Measurements from ENCODE around the gene NETO2.
"Not testable (repeated sequence)": the region's sequence is repeated elsewhere in the genome, so short reads cannot be mapped to it uniquely, and the experiment has no call there.

The NETO2 gene

DNA sequence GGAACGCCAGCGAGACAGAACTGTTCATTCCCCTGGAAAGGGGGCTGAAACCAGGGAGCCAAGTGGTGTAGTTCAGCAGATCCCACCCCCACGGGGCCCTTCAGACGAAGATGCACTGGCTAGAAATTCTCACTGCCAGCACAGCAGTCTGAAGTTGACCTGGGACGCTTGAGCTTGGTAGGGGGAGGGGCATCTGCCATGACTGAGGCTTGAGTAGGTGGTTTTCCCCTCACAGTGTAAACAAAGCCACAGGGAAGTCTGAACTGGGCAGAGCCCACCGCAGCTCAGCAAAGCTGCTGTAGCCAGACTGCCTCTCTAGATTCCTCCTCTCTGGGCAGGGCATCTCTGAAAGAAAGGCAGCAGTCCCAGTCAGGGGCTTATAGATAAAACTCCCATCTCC is 46.6 kb downstream of the NETO2 start:
- peaks cover 13% of the 10 kb centered on the region for H3K36me3 Mint-ChIP-seq (ENCODE audit: low read depth)
- not testable (repeated sequence) for H3K4me1 Mint-ChIP-seq (ENCODE audit: low read depth); H3K27me3 Mint-ChIP-seq (ENCODE audit: low read depth); H3K4me3 Mint-ChIP-seq; H3K27ac Mint-ChIP-seq; H3K9me3 Mint-ChIP-seq

DNA sequence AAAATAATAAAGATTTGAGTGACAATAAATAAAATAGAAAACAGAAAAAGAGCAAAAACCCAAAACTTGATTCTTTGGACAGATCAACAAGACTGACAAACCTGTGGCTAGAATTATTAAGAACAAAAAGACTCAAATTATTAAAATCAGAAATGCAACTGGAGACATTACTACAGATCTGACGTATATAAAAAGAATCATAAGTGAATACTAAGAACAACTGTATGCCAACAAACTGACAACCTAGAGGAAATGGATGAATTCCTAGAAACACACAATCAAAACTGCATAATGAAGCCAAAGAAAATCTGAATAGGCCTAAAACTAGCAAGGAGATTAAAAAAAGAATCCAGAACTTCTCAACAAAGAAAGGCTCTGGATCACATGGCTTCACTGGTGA is 47.4 kb downstream of the NETO2 start:
- Mint-ChIP-seq H3K4me1 (ENCODE audit: low read depth) (peaks cover 6% of the 10 kb centered on the region), H3K9me3 (no peaks in the 10 kb centered on the region), H3K36me3 (ENCODE audit: low read depth) (peaks cover 10% of the 10 kb centered on the region), H3K27ac (no peak overlapping the region), H3K27me3 (ENCODE audit: low read depth) (no peaks in the 10 kb centered on the region), H3K4me3 (no peak overlapping the region)

GRCh38 chr16:47084198-47084597 is 59.5 kb downstream of the NETO2 start:
- Mint-ChIP-seq H3K27me3 (ENCODE audit: low read depth) (no peaks in the 10 kb centered on the region), H3K4me1 (ENCODE audit: low read depth) (no peaks in the 10 kb centered on the region), H3K4me3 (no peak overlapping the region), H3K9me3 (no peaks in the 10 kb centered on the region), H3K27ac (no peak overlapping the region), H3K36me3 (ENCODE audit: low read depth) (no peaks in the 10 kb centered on the region)

- no peak overlapping the region for H3K27ac Mint-ChIP-seq
- peaks cover 2% of the 10 kb centered on the region for H3K36me3 Mint-ChIP-seq (ENCODE audit: low read depth)
- H3K27me3 Mint-ChIP-seq (ENCODE audit: low read depth): no peaks in the 10 kb centered on the region
- H3K9me3 Mint-ChIP-seq: no peaks in the 10 kb centered on the region
- H3K4me3 Mint-ChIP-seq: no peak overlapping the region
- H3K4me1 Mint-ChIP-seq (ENCODE audit: low read depth): no peaks in the 10 kb centered on the region
Measured at GRCh38 chr16:47082099-47082865, 61.5 kb downstream of the NETO2 start.

- peaks cover 2% of the 10 kb centered on the region for H3K36me3 Mint-ChIP-seq (ENCODE audit: low read depth)
- H3K4me3 Mint-ChIP-seq: no peak overlapping the region
- no peaks in the 10 kb centered on the region for H3K27me3 Mint-ChIP-seq (ENCODE audit: low read depth)
- no peaks in the 10 kb centered on the region for H3K9me3 Mint-ChIP-seq
- no peak overlapping the region for H3K27ac Mint-ChIP-seq
- H3K4me1 Mint-ChIP-seq (ENCODE audit: low read depth): no peaks in the 10 kb centered on the region
Measured at GRCh38 chr16:47081115-47081514, 62.6 kb downstream of the NETO2 start.

DNA sequence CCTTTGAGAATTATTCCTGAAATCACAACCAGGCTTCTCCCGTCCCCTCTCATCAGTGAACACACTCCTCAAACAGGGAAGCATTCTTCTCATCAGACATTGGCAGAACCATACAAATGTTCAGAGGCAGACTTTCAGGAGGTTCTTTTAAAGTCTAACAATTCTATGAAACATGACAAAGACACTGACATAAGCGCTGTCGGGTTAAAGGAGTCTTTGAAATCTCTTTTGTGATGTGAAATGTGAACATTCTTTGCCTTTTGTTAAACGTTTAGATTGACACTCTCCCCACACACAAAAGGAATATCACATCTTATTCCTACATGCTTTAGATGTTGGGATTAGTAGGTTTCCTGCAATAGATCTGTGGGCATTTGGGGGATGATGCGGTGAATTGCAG is 63.9 kb downstream of the NETO2 start:
- H3K27me3 Mint-ChIP-seq (ENCODE audit: low read depth): no peaks in the 10 kb centered on the region
- no peak overlapping the region for H3K27ac Mint-ChIP-seq
- H3K36me3 Mint-ChIP-seq (ENCODE audit: low read depth): peaks cover 2% of the 10 kb centered on the region
- no peak overlapping the region for H3K4me3 Mint-ChIP-seq
- H3K9me3 Mint-ChIP-seq: no peaks in the 10 kb centered on the region
- H3K4me1 Mint-ChIP-seq (ENCODE audit: low read depth): no peaks in the 10 kb centered on the region

GRCh38 chr16:47073223-47074155 is 70.3 kb downstream of the NETO2 start:
- Mint-ChIP-seq H3K9me3 (peaks cover 10% of the 10 kb centered on the region), H3K27me3 (ENCODE audit: low read depth) (no peaks in the 10 kb centered on the region), H3K4me3 (no peak overlapping the region), H3K27ac (no peak overlapping the region), H3K36me3 (ENCODE audit: low read depth) (peaks cover 10% of the 10 kb centered on the region), H3K4me1 (ENCODE audit: low read depth) (peaks cover 25% of the 10 kb centered on the region)

DNA sequence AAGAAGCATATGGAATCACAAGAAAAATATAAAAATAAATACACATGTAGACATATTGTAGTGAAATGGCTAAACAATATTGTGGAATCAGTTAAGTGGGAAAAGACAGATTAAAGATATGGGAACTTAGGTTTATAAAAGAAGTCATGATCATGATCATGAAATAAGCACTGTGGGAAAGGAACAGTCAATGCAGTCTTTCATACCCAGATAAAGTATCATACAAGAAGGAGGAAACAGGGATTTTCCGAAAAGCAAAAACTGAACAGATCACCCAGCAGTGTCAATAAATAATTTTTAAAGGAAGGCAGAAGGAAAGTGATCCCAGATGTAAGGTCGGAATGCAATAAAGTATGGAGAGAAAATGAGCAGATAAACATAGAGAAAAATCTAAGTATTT is 71.6 kb downstream of the NETO2 start:
- Mint-ChIP-seq H3K27me3 (ENCODE audit: low read depth) (no peaks in the 10 kb centered on the region), H3K4me3 (no peak overlapping the region), H3K9me3 (peaks cover 10% of the 10 kb centered on the region), H3K36me3 (ENCODE audit: low read depth) (peaks cover 8% of the 10 kb centered on the region), H3K4me1 (ENCODE audit: low read depth) (peaks cover 27% of the 10 kb centered on the region), H3K27ac (no peak overlapping the region)

GRCh38 chr16:47069841-47070584 is 73.7 kb downstream of the NETO2 start:
- Mint-ChIP-seq H3K9me3 (peaks cover 10% of the 10 kb centered on the region), H3K27me3 (ENCODE audit: low read depth) (no peaks in the 10 kb centered on the region), H3K36me3 (ENCODE audit: low read depth) (peaks cover 8% of the 10 kb centered on the region), H3K4me1 (ENCODE audit: low read depth) (peaks cover 27% of the 10 kb centered on the region), H3K27ac (peak overlapping the region; percentile 85), H3K4me3 (no peak overlapping the region)

GRCh38 chr16:47069313-47069712 is 74.4 kb downstream of the NETO2 start:
- Mint-ChIP-seq H3K27me3 (ENCODE audit: low read depth) (no peaks in the 10 kb centered on the region), H3K27ac (peak overlapping the region; percentile 85), H3K4me3 (peak overlapping the region; percentile 60), H3K4me1 (ENCODE audit: low read depth) (peaks cover 27% of the 10 kb centered on the region), H3K36me3 (ENCODE audit: low read depth) (peaks cover 8% of the 10 kb centered on the region), H3K9me3 (peaks cover 10% of the 10 kb centered on the region)

GRCh38 chr16:47067203-47067602 is 76.5 kb downstream of the NETO2 start:
- peaks cover 13% of the 10 kb centered on the region for H3K4me1 Mint-ChIP-seq (ENCODE audit: low read depth)
- H3K36me3 Mint-ChIP-seq (ENCODE audit: low read depth): peaks cover 7% of the 10 kb centered on the region
- H3K27ac Mint-ChIP-seq: no peak overlapping the region
- H3K4me3 Mint-ChIP-seq: no peak overlapping the region
- peaks cover 16% of the 10 kb centered on the region for H3K9me3 Mint-ChIP-seq
- no peaks in the 10 kb centered on the region for H3K27me3 Mint-ChIP-seq (ENCODE audit: low read depth)

GRCh38 chr16:47065766-47066688 is 77.7 kb downstream of the NETO2 start:
- peaks cover 20% of the 10 kb centered on the region for H3K9me3 Mint-ChIP-seq
- peaks cover 5% of the 10 kb centered on the region for H3K36me3 Mint-ChIP-seq (ENCODE audit: low read depth)
- no peaks in the 10 kb centered on the region for H3K27me3 Mint-ChIP-seq (ENCODE audit: low read depth)
- H3K4me3 Mint-ChIP-seq: no peak overlapping the region
- H3K27ac Mint-ChIP-seq: no peak overlapping the region
- H3K4me1 Mint-ChIP-seq (ENCODE audit: low read depth): peaks cover 12% of the 10 kb centered on the region

GRCh38 chr16:47064775-47065174 is 79.0 kb downstream of the NETO2 start:
- Mint-ChIP-seq H3K36me3 (ENCODE audit: low read depth) (no peaks in the 10 kb centered on the region), H3K4me1 (ENCODE audit: low read depth) (peaks cover 11% of the 10 kb centered on the region), H3K27ac (no peak overlapping the region), H3K27me3 (ENCODE audit: low read depth) (no peaks in the 10 kb centered on the region), H3K4me3 (no peak overlapping the region), H3K9me3 (peaks cover 16% of the 10 kb centered on the region)

Data from T-helper 1 cell treated with Interleukin-12 subunit alpha and Interleukin-12 subunit beta and Interleukin-4 antibody, amounts not matched to agents 30 μg/mL and 1 μg/mL, for 36 hours (primary cell).